GM23338 (cell line): ENCODE results near the gene DDIT3.

ENCODE experiments used
- CREB1 ChIP-seq: fragments of 250-450 bp; sonication (Bioruptor Pico); IDR thresholded peaks from 2 replicates; pipeline ENCODE4 v1.5.0; 2020; ENCODE audit warnings: low read depth, mild to moderate bottlenecking, moderate library complexity
- CTCF ChIP-seq, 2 experiments: fragments of 200-600 bp in 1 of 2; sonication (generic) in 1 of 2; conservative IDR thresholded peaks; 2 replicates each; pipeline versions ENCODE4 v1.5.1 to v1.6.1; 2016 to 2017; ENCODE audit warnings: antibody characterized with exemption in 2 of 2, low read depth in 2 of 2, mild to moderate bottlenecking in 2 of 2, moderate library complexity in 1 of 2
- ETS1 ChIP-seq: IDR thresholded peaks from 2 replicates; pipeline ENCODE4 v1.6.1; 2016; ENCODE audit warnings: antibody characterized with exemption
- EZH2 ChIP-seq: fragments of 200-600 bp; sonication (generic); IDR thresholded peaks from one replicate; pipeline ENCODE4 v1.8.0; 2017; ENCODE audit warnings: antibody characterized with exemption, mild to moderate bottlenecking, low read depth; ENCODE audit not compliant: unreplicated experiment
- EZH2phosphoT487 ChIP-seq: fragments of 200-600 bp; sonication (generic); IDR thresholded peaks from one replicate; pipeline ENCODE4 v1.8.1; 2018; ENCODE audit warnings: antibody characterized with exemption; ENCODE audit not compliant: unreplicated experiment
- JUNB ChIP-seq: IDR thresholded peaks from one replicate; pipeline ENCODE4 v1.6.1; 2016; ENCODE audit warnings: antibody characterized with exemption; ENCODE audit not compliant: unreplicated experiment
- NANOG ChIP-seq: IDR thresholded peaks from 2 replicates; pipeline ENCODE4 v1.6.1; 2016; ENCODE audit warnings: antibody characterized with exemption, borderline replicate concordance
- POLR2AphosphoS5 ChIP-seq: IDR thresholded peaks from 2 replicates; pipeline ENCODE4 v1.6.1; 2016; ENCODE audit warnings: antibody characterized with exemption, low read depth
- REST ChIP-seq: IDR thresholded peaks from one replicate; pipeline ENCODE4 v1.6.1; 2018; ENCODE audit warnings: antibody characterized with exemption; ENCODE audit not compliant: unreplicated experiment
- ZNF114 ChIP-seq: fragments of 250-450 bp; sonication (Bioruptor Pico); IDR thresholded peaks from 2 replicates; pipeline ENCODE4 v1.5.0; 2020; ENCODE audit warnings: mild to moderate bottlenecking, moderate library complexity
- ZNF331 ChIP-seq: fragments of 250-450 bp; sonication (Bioruptor Pico); IDR thresholded peaks from 2 replicates; pipeline ENCODE4 v1.5.0; 2020; ENCODE audit warnings: low read depth, mild to moderate bottlenecking, moderate library complexity
- ZNF462 ChIP-seq: fragments of 250-450 bp; sonication (Bioruptor Pico); IDR thresholded peaks from 2 replicates; pipeline ENCODE4 v1.5.0; 2020; ENCODE audit warnings: mild to moderate bottlenecking, moderate library complexity

GRCh38 chr12:57531836-57532235, 11.5 kb upstream of the DDIT3 start:
- TF ChIP-seq CTCF (conservative IDR thresholded peaks at IDR 0.05; ENCODE audit: low read depth in 2 of 2), result no peak
- TF ChIP-seq ZNF114, result no peak
- TF ChIP-seq REST, result no peak
- TF ChIP-seq POLR2AphosphoS5, result no peak
- no peak for TF ChIP-seq EZH2
- no peak for TF ChIP-seq EZH2phosphoT487
- TF ChIP-seq ZNF462 (CRISPR knock-in tag), result no peak
- TF ChIP-seq CREB1 (CRISPR knock-in tag), result no peak
- TF ChIP-seq NANOG, result no peak
- TF ChIP-seq JUNB, result no peak
- no peak for TF ChIP-seq ZNF331 (CRISPR knock-in tag)
- no peak for TF ChIP-seq ETS1
